Keratinocyte (primary cell): ENCODE results near the gene LPAR6. TPM values are rescaled to one million over a fixed set of nuclear protein-coding genes. Genes with fewer than 3 reads are reported as not detected.

Source experiments
- DNase-seq: peaks from one replicate; pipeline ENCODE4 v3.0.0-alpha.2; 2011; ENCODE audit warnings: low read depth, missing footprints, low spot score
- FAIRE-seq: peaks from 2 replicates; lab custom pipeline; 2011; peaks lifted over from hg19 to GRCh38; lab: Jason Lieb, UNC
- H2AFZ ChIP-seq: 2 replicates; pipeline ENCODE4 v1.6.0; 2012; ENCODE audit warnings: low read length, control low read depth, inconsistent platforms; ENCODE audit not compliant: control insufficient read depth
- H3K27ac ChIP-seq: 2 replicates; pipeline ENCODE4 v1.5.1; 2011; ENCODE audit warnings: low read length; ENCODE audit not compliant: control insufficient read depth, insufficient read depth
- H3K27me3 ChIP-seq: 3 replicates; pipeline ENCODE4 v1.6.0; 2011; ENCODE audit warnings: low read length; ENCODE audit not compliant: control insufficient read depth, insufficient read depth; ENCODE audit errors: extremely low read depth
- H3K36me3 ChIP-seq, 2 experiments: 2 replicates in 1 of 2; 3 replicates in 1 of 2; pipeline ENCODE4 v1.5.1; 2011; ENCODE audit warnings: low read length in 2 of 2, mild to moderate bottlenecking in 1 of 2; ENCODE audit not compliant: control insufficient read depth in 2 of 2, insufficient read depth in 2 of 2; ENCODE audit errors: extremely low read depth in 1 of 2
- H3K4me1 ChIP-seq: 3 replicates; pipeline ENCODE4 v1.5.1; 2011; ENCODE audit warnings: low read length; ENCODE audit not compliant: control insufficient read depth, insufficient read depth; ENCODE audit errors: extremely low read depth
- H3K4me2 ChIP-seq: 3 replicates; pipeline ENCODE4 v1.6.0; 2011; ENCODE audit warnings: low read depth, low read length; ENCODE audit not compliant: control insufficient read depth, insufficient read depth; ENCODE audit errors: extremely low read depth
- H3K4me3 ChIP-seq, 3 experiments: fragments of 200-600 bp in 1 of 3; sonication (generic) in 1 of 3; 2 replicates in 2 of 3; 3 replicates in 1 of 3; pipeline ENCODE4 v1.5.1; 2011 to 2016; ENCODE audit warnings: low read length in 3 of 3, mild to moderate bottlenecking in 3 of 3, control low read depth in 2 of 3, inconsistent platforms in 1 of 3, low read depth in 1 of 3, mixed read lengths in 1 of 3, mixed run types in 1 of 3, moderate library complexity in 1 of 3; ENCODE audit not compliant: control insufficient read depth in 2 of 3, insufficient read depth in 2 of 3; ENCODE audit errors: extremely low read depth in 1 of 3
- H3K79me2 ChIP-seq: 2 replicates; pipeline ENCODE4 v1.6.0; 2012; ENCODE audit warnings: low read length; ENCODE audit not compliant: control insufficient read depth, insufficient read depth
- H3K9ac ChIP-seq: 3 replicates; pipeline ENCODE4 v1.6.0; 2011; ENCODE audit warnings: low read length; ENCODE audit not compliant: control insufficient read depth, insufficient read depth; ENCODE audit errors: extremely low read depth
- H3K9me1 ChIP-seq: 3 replicates; pipeline ENCODE4 v1.6.0; 2011; ENCODE audit warnings: low read length; ENCODE audit not compliant: control insufficient read depth, insufficient read depth; ENCODE audit errors: extremely low read depth
- H3K9me3 ChIP-seq: 2 replicates; pipeline ENCODE4 v1.5.1; 2012; ENCODE audit warnings: low read depth, low read length; ENCODE audit not compliant: control insufficient read depth
- H4K20me1 ChIP-seq: 3 replicates; pipeline ENCODE4 v1.6.0; 2011; ENCODE audit warnings: low read length; ENCODE audit not compliant: control insufficient read depth, insufficient read depth; ENCODE audit errors: extremely low read depth
- EZH2 ChIP-seq: IDR thresholded peaks from one replicate; pipeline ENCODE4 v1.6.1; 2012; ENCODE audit warnings: inconsistent platforms, mild to moderate bottlenecking, low read length, moderate library complexity
- dilution Hi-C: fragments of 300-500 bp; cut with MboI; formaldehyde crosslinking; loops from one replicate; pipeline ENCODE4 v1.7.0; 2020; ENCODE audit warnings: low sequenced_read_pairs; ENCODE audit not compliant: extremely low pct_ligation_motif_present
- polyA plus RNA-seq, 5 experiments: library from polyadenylated mRNA; depleted of rRNA in 3 of 5; stranded (reverse) in 3 of 5; stranded (forward) in 1 of 5; unstranded in 1 of 5; fragments of >200 nt; gene quantifications; 1 replicate in 1 of 5; 2 replicates in 3 of 5; 3 replicates in 1 of 5; pipeline versions ENCODE4 v1.2.1 to v1.2.3, GENCODE V29; 2011 to 2012; ENCODE audit warnings: missing spikeins in 2 of 5, low read depth in 1 of 5, low replicate concordance in 1 of 5
- TF ChIP-seq, protein P1 (sequence below), 3 experiments: IDR thresholded peaks in 1 of 3; conservative IDR thresholded peaks in 1 of 3; optimal IDR thresholded peaks in 1 of 3; 2 replicates in 2 of 3; 3 replicates in 1 of 3; pipeline versions ENCODE3 to v1.5.1; 2011; ENCODE audit warnings: low read length in 3 of 3, mild to moderate bottlenecking in 3 of 3, moderate library complexity in 2 of 3, control low read depth in 1 of 3, inconsistent platforms in 1 of 3; ENCODE audit not compliant: insufficient read depth in 2 of 3; ENCODE audit errors: extremely low read depth in 1 of 3

The LPAR6 gene
- polyA plus RNA-seq, 1 donor (not counting 4 experiments of a cell fraction or from before 2014, with no cell fraction given), result 20.0 TPM

DNA sequence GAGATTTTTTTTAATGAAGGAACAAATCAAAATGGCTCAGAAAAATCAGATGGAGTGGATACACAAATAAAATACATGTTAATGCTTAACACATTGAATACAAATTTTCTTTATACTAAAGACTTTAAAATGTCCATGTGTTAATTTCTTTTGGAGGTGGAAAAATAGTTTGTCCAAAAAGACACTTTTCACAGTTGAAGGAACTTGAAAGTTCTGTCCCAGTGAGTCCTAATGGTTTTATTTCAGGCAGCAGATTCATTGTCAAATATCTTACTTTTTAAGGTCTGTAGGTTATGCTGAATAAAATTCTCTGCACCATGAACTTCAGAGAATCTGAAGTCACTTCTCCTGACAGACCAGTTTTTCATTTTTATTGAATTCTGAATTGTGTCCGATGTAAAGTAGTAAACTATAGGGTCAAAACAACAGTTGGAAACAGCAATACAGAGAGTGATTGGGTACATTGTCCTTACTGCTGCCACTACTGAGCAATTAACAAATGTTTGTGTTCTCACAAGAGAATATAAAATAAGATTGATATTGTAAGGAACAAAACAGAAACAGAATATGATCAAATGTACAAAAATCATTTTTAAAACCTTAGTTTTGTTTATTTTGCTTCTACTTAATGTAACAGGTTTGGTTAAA lies 1.6 kb downstream of the LPAR6 start:
- H3K36me3 ChIP-seq, result no peaks in the 10 kb centered on the region
- no peaks in the 10 kb centered on the region for H3K27me3 ChIP-seq
- no peaks in the 10 kb centered on the region for H3K9me3 ChIP-seq
- dilution Hi-C loops, result no loop called here
- FAIRE-seq (no peak), DNase-seq (no peak)
- H3K79me2 ChIP-seq, result peaks cover 33% of the 10 kb centered on the region
- TF ChIP-seq EZH2, result no peak
- TF ChIP-seq, protein P1, sequence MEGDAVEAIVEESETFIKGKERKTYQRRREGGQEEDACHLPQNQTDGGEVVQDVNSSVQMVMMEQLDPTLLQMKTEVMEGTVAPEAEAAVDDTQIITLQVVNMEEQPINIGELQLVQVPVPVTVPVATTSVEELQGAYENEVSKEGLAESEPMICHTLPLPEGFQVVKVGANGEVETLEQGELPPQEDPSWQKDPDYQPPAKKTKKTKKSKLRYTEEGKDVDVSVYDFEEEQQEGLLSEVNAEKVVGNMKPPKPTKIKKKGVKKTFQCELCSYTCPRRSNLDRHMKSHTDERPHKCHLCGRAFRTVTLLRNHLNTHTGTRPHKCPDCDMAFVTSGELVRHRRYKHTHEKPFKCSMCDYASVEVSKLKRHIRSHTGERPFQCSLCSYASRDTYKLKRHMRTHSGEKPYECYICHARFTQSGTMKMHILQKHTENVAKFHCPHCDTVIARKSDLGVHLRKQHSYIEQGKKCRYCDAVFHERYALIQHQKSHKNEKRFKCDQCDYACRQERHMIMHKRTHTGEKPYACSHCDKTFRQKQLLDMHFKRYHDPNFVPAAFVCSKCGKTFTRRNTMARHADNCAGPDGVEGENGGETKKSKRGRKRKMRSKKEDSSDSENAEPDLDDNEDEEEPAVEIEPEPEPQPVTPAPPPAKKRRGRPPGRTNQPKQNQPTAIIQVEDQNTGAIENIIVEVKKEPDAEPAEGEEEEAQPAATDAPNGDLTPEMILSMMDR (optimal IDR thresholded peaks at IDR 0.05 in 1 of 3, IDR thresholded peaks at IDR 0.05 in 1 of 3, conservative IDR thresholded peaks at IDR 0.05 in 1 of 3; ENCODE audit: extremely low read depth in 1 of 3, insufficient read depth in 2 of 3, low read length in 3 of 3), result no peak
- H3K4me3 ChIP-seq, result peak overlapping the region; percentile 56 to 84 (median 76)
- H3K27ac ChIP-seq, result peak overlapping the region; percentile 80
- peaks cover 9% of the 10 kb centered on the region for H3K4me1 ChIP-seq
- H2AFZ ChIP-seq, result no peak overlapping the region
- H3K9ac ChIP-seq, result peak overlapping the region; percentile 78
- H4K20me1 ChIP-seq, result no peaks in the 10 kb centered on the region
- H3K9me1 ChIP-seq, result no peaks in the 10 kb centered on the region
- peak overlapping the region; percentile 89 for H3K4me2 ChIP-seq

DNA sequence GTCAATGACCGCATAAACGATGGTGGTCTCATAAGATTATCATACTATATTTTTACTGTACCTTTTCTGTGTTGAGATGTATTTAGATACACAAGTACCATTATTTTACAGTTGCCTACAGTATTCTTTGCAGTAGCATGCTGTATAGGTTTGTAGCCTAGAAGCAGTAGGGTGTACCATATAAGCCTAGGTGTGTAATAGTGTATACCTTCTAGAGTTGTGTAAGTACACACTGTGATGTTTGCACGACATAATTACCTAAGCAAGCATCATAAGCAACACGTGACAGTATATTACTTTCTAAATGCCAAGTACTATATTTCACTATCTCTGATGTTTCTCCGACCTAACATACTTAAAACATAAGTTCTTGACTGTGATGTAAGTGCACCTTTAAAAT lies 2.7 kb downstream of the LPAR6 start:
- no peak for DNase-seq
- H3K9me1 ChIP-seq, result no peaks in the 10 kb centered on the region
- H2AFZ ChIP-seq, result no peak overlapping the region
- peak overlapping the region; percentile 57 for H3K9ac ChIP-seq
- peak overlapping the region; percentile 33 to 76 (median 67) for H3K4me3 ChIP-seq
- dilution Hi-C loops, result no loop called here
- H3K9me3 ChIP-seq, result no peaks in the 10 kb centered on the region
- no peaks in the 10 kb centered on the region for H3K27me3 ChIP-seq
- H3K4me2 ChIP-seq, result peak overlapping the region; percentile 89
- no peaks in the 10 kb centered on the region for H3K36me3 ChIP-seq
- no peak for TF ChIP-seq EZH2
- TF ChIP-seq, protein P1 (optimal IDR thresholded peaks at IDR 0.05 in 1 of 3, IDR thresholded peaks at IDR 0.05 in 1 of 3, conservative IDR thresholded peaks at IDR 0.05 in 1 of 3; ENCODE audit: extremely low read depth in 1 of 3, insufficient read depth in 2 of 3, low read length in 3 of 3), result no peak
- H3K79me2 ChIP-seq, result peaks cover 33% of the 10 kb centered on the region
- H3K27ac ChIP-seq, result peak overlapping the region; percentile 80
- no peaks in the 10 kb centered on the region for H4K20me1 ChIP-seq
- H3K4me1 ChIP-seq, result peaks cover 9% of the 10 kb centered on the region
- FAIRE-seq, result peak; percentile 78
